ENCODE results near the gene KCTD16.
A peak's percentile ranks its signal among the peaks of the same experiment; 100 is the strongest.

KCTD16 gene

DNA sequence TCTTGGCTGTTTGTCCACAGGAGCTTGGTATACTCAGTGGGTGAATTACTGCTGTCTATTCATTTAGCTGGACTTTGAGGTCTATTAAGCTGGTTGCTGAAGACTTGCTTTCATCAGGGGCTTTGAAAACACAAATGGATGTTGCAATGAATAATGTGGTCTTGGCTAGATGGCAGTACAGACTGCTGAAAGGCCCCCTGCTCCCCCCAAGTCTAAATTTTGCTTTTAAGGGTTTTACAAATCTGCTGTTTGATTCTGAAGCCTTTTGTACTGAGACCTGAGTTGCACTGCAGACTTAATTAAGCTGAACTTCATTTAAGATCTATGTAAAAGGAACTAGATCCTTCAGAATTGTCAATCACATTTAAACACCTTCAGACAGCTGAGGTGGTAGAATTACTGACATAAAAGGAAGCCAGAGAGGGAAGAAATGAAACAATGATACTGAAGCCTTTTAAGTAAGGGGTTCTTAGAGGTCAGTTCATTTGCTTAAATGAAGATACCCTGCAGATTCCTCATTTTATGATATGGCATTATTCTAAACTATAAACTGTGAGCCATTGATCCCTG, 37.3 kb downstream of the KCTD16 start:
- peak in 1 of 51 donors; percentile 46 for DNase-seq

DNA sequence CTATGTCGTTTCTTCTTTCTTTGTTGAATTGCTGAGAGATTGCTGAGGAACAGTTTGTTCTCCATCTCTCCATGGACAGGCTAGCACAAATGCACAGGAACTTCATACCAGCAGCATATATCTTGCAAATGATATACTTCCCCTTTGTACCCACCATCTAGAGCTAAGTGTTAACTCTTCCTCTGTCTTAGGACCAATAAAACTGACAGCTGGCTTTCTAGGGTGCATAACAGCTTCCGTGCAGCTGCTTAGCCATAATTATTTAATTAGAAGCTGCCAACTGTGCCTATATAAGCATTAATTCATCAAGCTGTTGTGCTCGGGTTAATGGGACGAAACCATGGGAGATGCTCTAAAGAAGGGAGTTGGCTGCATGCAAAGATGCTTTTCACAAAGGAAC, 38.7 kb downstream of the KCTD16 start:
- DNase-seq: peak in 1 of 51 donors; percentile 6

- DNase-seq: peak in 1 of 51 donors; percentile 9
These were observed 40.0 kb downstream of the KCTD16 start for GRCh38 chr5:144210655-144211054.

- no peak for DNase-seq
These were observed 49.2 kb downstream of the KCTD16 start for GRCh38 chr5:144219869-144220268.

DNA sequence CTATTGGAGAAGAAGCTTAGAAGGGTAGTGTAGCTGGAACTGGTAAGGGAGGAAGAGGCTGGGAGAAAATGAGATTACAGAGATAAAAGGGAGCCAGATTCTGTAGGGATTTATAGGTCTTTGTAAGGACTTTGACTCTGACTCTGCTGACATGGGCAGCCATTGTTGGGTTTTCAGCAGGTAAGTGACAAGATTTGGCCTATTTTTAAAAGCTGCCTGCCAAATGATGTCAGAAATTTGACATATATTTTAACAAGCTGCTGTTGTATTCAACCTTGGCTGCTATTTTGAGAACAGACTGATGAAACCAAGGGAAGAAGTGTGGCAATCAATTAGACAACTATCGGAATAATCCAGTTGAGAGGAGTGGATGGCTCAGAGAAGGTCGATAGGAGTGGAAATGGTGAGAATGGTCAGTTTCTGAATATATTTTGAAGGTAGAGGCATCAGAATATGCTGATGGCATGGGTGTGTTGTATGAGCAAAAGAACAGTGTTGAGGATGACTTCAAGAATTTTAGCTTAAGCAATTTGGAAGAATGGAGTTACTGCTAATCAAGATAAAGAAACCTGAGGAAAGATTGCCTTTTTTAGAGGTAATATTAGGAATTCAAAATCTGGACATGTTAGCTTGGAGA, 56.8 kb downstream of the KCTD16 start:
- no peak for DNase-seq

- DNase-seq: no peak
These were observed 60.1 kb downstream of the KCTD16 start for GRCh38 chr5:144230806-144231205.

GRCh38 chr5:144232285-144232684, 61.6 kb downstream of the KCTD16 start:
- DNase-seq: no peak

DNA sequence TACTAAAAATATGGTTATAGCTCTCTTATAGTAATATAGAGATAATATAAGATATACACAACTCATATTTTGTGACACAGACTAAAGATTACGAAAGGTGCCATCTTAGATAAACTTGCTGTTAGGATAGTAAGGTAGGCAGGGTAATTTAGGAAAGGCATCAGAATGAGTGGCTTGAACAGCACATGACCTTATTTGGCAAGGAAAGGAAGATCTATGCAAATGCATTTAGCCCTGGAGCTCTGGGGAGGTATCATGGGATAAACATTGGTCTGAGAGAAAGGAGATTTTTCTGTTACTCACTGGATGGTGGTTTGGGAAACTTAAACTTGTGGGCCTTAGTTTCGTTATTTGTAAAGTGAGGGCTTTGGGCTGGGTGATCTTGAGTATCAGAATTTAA, 65.8 kb downstream of the KCTD16 start:
- no peak for DNase-seq

GRCh38 chr5:144237851-144238250, 67.2 kb downstream of the KCTD16 start:
- DNase-seq: peak in 4 of 51 donors; percentile 0 to 6 (median 0)

GRCh38 chr5:144247131-144247530, 76.5 kb downstream of the KCTD16 start:
- no peak for DNase-seq

GRCh38 chr5:144248015-144248414, 77.3 kb downstream of the KCTD16 start:
- no peak for DNase-seq

DNA sequence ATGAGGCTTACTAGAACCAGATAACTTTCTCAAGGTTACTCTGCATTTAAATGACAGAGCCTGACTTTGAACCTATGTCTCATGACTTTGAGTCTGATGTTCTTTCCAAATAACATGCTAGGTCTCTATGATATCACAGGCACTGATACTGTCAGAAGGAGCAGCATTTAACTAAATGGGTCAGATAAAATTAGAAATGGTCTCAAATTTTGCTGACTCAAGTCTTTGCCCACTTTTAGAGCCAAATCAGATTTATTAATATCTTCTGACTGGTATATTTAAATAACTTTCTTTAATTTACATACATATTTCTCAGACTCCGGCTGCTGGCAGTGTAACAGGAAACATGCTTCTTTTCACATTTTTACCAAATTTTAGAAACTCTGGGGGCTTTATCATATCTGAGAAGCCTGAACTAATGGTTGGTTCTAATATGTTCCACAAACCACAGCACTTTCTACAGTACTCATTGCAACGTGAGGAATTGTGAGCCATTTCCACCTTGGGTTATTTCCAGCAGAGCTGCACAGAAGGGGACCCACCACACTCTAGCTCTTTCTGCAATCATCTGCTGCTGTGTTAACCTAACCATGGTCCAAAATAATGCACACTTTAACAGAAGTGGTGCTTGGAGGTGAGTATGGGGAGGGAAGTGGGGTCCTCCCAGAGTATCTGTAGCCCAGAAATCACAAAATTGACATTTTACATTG, 79.2 kb downstream of the KCTD16 start:
- DNase-seq: no peak

- DNase-seq: no peak
These were observed 83.9 kb downstream of the KCTD16 start for GRCh38 chr5:144254552-144254951.

- DNase-seq: no peak
These were observed 89.4 kb downstream of the KCTD16 start for GRCh38 chr5:144260121-144260520.

DNA sequence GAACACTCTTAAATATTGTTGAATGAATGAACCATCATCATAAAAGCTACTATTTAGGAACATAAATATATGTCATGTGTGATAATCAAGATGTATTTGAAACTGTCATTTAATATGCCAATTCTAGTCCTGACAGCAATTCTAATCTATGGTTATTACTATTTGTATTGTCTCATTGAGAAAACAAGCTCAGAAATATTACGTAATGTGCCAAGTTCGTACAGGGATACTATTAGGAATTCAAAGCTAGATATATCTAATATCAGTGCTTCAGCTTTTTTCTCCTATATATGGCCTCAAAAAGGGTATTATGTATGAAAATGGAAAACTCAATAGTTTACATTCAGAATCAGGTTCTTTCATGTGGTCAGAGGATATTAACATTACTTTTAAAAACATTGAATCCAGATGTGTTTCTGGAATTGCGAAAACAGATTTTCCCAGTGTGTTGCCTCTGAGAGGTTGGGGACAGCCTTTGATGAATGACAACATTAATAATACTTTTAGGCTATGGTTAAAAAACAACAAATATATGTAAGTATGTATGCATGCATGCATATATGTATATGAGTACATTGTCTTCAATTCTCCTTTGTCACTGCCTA, 95.1 kb downstream of the KCTD16 start:
- DNase-seq: no peak

- peak in 2 of 51 donors; percentile 2 to 3 for DNase-seq
These were observed 97.4 kb downstream of the KCTD16 start for GRCh38 chr5:144267961-144268513.

DNA sequence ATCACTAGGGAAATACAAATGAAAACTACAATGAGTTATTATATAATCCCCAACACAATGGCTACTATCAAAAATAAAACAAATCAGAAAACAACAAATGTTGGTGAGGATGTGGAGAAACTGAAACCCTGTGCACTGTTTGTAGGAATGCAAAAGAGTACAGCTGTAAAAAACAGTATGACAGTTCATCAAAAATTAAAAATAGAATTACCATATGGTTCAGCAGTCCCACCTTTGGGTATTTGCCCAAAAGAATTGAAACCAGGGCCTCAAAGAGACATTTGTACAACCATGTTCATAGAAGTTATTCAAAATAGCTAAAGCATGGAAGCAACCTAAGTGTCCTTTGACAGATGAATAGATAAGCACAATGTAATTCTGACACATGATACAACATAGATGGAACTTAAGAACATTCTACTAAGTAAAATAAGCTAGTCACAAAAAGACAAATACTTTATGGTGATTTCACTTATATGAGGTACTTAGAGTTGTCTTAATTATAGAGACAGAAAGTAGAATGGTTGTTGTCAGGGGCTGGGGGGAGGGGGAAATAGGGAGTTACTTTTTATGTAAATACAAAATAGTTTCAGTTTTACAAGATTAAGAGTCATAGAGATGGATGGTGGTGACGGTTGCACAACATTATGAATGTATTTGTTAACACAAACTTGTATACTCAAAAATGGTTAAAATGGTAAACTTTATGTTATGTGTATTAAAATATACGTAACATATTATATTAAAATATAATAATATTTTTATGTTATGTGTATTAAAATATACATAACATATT, 102.8 kb downstream of the KCTD16 start:
- no peak for DNase-seq

- peak in 2 of 51 donors; percentile 20 to 54 for DNase-seq
These were observed 104.7 kb downstream of the KCTD16 start for GRCh38 chr5:144275329-144275728.

DNA sequence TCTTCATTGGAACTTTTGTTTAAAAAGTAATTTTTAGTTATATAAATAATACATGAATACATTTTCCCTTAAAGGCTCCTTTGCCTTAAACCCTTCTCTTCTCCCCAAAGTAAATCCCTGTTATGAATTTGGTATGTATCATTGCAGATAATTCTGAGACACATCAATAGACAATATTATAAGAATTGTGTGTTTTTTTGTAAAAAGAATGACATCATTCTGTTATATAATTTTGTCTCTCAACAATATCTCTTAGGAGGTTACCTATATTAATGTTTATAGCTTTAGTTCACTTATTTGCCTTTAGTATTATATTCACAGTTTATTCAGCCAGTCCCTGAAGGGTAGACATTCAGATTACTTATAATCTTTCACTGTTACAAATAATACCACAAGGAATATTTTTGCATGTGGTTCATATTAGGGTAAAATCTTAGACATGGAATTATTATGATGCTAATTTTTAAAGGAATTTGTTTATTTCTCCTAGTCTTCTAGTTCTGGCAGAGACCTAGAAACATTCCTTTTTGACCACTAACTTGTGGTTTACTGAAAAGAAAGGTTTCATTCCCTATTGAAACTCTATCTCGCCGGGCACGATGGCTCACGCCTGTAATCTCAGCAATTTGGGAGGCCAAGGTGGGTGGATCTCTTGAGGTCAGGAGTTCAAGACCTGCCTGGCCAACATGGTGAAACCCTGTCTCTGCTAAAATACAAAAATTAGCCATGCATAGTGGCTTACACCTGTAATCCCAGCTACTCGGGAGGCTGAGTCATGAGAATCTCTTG, 105.6 kb downstream of the KCTD16 start:
- no peak for DNase-seq

- no peak for DNase-seq
These were observed 111.1 kb downstream of the KCTD16 start for GRCh38 chr5:144281784-144282183.

All from hypothalamus (tissue), 51 donors.